BE2C (cell line): Measurements from ENCODE around the gene GHR.

Experiments used
- DNase-seq: peaks from one replicate; pipeline ENCODE4 v3.0.0-alpha.2; 2020
- H3K27me3 ChIP-seq: fragments of 250-450 bp; sonication (Bioruptor Pico); 2 replicates; pipeline ENCODE4 v1.5.1; 2020; ENCODE audit warnings: mild to moderate bottlenecking
- H3K36me3 ChIP-seq: fragments of 250-450 bp; sonication (Bioruptor Pico); 2 replicates; pipeline ENCODE4 v1.5.1; 2020; ENCODE audit warnings: mild to moderate bottlenecking
- H3K4me1 ChIP-seq: fragments of 250-450 bp; sonication (Bioruptor Pico); 2 replicates; pipeline ENCODE4 v1.5.1; 2020
- H3K4me3 ChIP-seq: 2 replicates; pipeline ENCODE4 v1.5.1; 2011; ENCODE audit warnings: low read depth, low read length
- H3K9me3 ChIP-seq: fragments of 250-450 bp; sonication (Bioruptor Pico); 2 replicates; pipeline ENCODE4 v1.5.1; 2020
- TF ChIP-seq, protein P1 (sequence below): IDR thresholded peaks from 2 replicates; pipeline ENCODE4 v1.5.1; 2012; ENCODE audit warnings: mild to moderate bottlenecking, low read depth, low read length

GHR gene

GRCh38 chr5:42756606-42757601 is 333.7 kb downstream of the GHR start, which contains the start of gene CCDC152:
Gene CCDC152, plus strand, starts transcription at chr5:42756818. Its CDS starts 2,304 bp downstream, at chr5:42759122.
- TF ChIP-seq, protein P1, sequence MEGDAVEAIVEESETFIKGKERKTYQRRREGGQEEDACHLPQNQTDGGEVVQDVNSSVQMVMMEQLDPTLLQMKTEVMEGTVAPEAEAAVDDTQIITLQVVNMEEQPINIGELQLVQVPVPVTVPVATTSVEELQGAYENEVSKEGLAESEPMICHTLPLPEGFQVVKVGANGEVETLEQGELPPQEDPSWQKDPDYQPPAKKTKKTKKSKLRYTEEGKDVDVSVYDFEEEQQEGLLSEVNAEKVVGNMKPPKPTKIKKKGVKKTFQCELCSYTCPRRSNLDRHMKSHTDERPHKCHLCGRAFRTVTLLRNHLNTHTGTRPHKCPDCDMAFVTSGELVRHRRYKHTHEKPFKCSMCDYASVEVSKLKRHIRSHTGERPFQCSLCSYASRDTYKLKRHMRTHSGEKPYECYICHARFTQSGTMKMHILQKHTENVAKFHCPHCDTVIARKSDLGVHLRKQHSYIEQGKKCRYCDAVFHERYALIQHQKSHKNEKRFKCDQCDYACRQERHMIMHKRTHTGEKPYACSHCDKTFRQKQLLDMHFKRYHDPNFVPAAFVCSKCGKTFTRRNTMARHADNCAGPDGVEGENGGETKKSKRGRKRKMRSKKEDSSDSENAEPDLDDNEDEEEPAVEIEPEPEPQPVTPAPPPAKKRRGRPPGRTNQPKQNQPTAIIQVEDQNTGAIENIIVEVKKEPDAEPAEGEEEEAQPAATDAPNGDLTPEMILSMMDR: no peak
- Histone ChIP-seq H3K36me3 (no peaks in the 10 kb centered on the region), H3K9me3 (no peaks in the 10 kb centered on the region), H3K27me3 (no peaks in the 10 kb centered on the region), H3K4me1 (no peaks in the 10 kb centered on the region), H3K4me3 (no peak within 1 kb of the TSS)
- DNase-seq: no peak

GRCh38 chr5:42759456-42759855 is 336.2 kb downstream of the GHR start:
- Histone ChIP-seq H3K4me1 (no peaks in the 10 kb centered on the region), H3K9me3 (no peaks in the 10 kb centered on the region), H3K4me3 (no peak overlapping the region), H3K27me3 (no peaks in the 10 kb centered on the region; the same call in 1 of the 2 replicates), H3K36me3 (no peaks in the 10 kb centered on the region)
- DNase-seq: no peak
- TF ChIP-seq, protein P1: no peak

DNA sequence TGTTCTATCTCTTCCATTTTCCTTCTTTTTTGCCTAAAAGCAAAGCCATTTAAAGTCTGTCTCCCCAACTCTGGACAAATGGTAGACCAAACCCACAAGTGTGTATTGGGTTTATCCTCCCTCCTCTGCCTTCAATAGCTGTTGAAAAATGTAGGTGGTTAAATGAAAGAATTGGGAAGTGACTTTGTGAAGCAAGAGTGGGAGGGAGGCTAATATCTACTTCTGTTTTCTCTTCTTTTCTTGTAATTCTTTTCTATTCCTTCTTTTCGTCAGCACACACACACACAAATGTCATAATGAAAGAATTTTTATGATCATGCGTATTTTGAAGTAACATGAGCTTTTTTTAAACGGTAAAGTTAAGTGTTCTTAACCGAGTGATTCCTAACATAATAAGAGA is 337.2 kb downstream of the GHR start:
- H3K4me1 ChIP-seq: no peaks in the 10 kb centered on the region
- TF ChIP-seq, protein P1: no peak
- no peak overlapping the region for H3K4me3 ChIP-seq
- no peak for DNase-seq
- H3K36me3 ChIP-seq: no peaks in the 10 kb centered on the region
- no peaks in the 10 kb centered on the region for H3K9me3 ChIP-seq
- H3K27me3 ChIP-seq: no peaks in the 10 kb centered on the region; the same call in 1 of the 2 replicates

DNA sequence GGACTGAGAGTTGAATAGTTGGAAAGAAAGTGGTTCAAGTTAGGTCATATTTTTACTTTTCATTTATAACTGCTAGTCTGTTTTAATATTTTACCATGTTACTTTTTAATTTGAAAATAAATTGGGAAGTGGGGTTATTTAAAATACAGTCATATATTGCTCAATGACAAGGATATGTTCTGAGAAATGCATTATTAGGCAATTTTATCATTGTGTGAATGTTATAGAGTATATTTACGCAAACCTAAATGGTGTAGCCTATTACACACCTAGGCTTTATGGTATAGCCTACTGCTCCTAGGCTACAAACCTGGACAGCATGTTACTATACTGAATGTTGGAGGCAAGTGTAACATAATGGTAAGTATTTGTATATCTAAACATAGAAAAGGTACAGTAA is 338.6 kb downstream of the GHR start:
- no peak for DNase-seq
- no peak overlapping the region for H3K4me3 ChIP-seq
- no peaks in the 10 kb centered on the region; the same call in 1 of the 2 replicates for H3K27me3 ChIP-seq
- TF ChIP-seq, protein P1: no peak
- no peaks in the 10 kb centered on the region for H3K4me1 ChIP-seq
- no peaks in the 10 kb centered on the region for H3K36me3 ChIP-seq
- no peaks in the 10 kb centered on the region for H3K9me3 ChIP-seq

- H3K36me3 ChIP-seq: no peaks in the 10 kb centered on the region
- no peaks in the 10 kb centered on the region for H3K9me3 ChIP-seq
- DNase-seq: no peak
- TF ChIP-seq, protein P1: peak; percentile 49
- H3K4me3 ChIP-seq: no peak overlapping the region
- no peaks in the 10 kb centered on the region; the same call in 1 of the 2 replicates for H3K27me3 ChIP-seq
- H3K4me1 ChIP-seq: no peaks in the 10 kb centered on the region
Observed at GRCh38 chr5:42767491-42768105, 344.4 kb downstream of the GHR start.
